Activated naive CD8-positive, alpha-beta T cell treated with anti-CD3 and anti-CD28 coated beads, Interleukin-2, amount 10 ng/mL, durations not matched to agents 7 days and 5 days (primary cell): Measurements from ENCODE around the gene ACKR2. TPM values are rescaled to one million over a fixed set of nuclear protein-coding genes. Genes with fewer than 3 reads are reported as not detected.

Experiments used
- ATAC-seq: fragments of 150-1000 bp; cut with Tn5 transposase; one replicate; pipeline ENCODE4 v1.10.0; 2021; ENCODE audit warnings: low read depth, moderate library complexity
- POLR2A ChIA-PET: fragments of 350-600 bp; sonication (Branson Sonifier 250); formaldehyde crosslinking; loops from one replicate; lab custom pipeline; 2021; ENCODE audit warnings: antibody characterized with exemption; lab: Charles Lee
- DNase-seq: peaks from one replicate; pipeline ENCODE4 v3.0.0; 2021
- H3K27ac Mint-ChIP-seq: one replicate; pipeline ENCODE4 v1.8.0; 2022; ENCODE audit warnings: mild to moderate bottlenecking, mixed read lengths
- H3K27me3 Mint-ChIP-seq: one replicate; pipeline ENCODE4 v1.8.0; 2022; ENCODE audit warnings: mild to moderate bottlenecking, moderate library complexity, mixed read lengths
- H3K36me3 Mint-ChIP-seq: one replicate; pipeline ENCODE4 v1.8.0; 2021; ENCODE audit warnings: mild to moderate bottlenecking, mixed read lengths
- H3K4me1 Mint-ChIP-seq: one replicate; pipeline ENCODE4 v1.8.0; 2021; ENCODE audit warnings: mixed read lengths
- H3K4me3 Mint-ChIP-seq: one replicate; pipeline ENCODE4 v1.8.0; 2022; ENCODE audit warnings: mild to moderate bottlenecking, moderate library complexity, mixed read lengths
- H3K9me3 Mint-ChIP-seq: one replicate; pipeline ENCODE4 v1.8.0; 2021; ENCODE audit warnings: mixed read lengths
- total RNA-seq, 2 experiments: library from RNA; stranded (reverse); gene quantifications; one replicate each; pipeline ENCODE4 v1.2.3, GENCODE V29; 2021

The ACKR2 gene
- total RNA-seq, 2 experiments from 2014 or later, result 3.7 to 3.9 TPM

- DNase-seq (no peak), ATAC-seq (no peak)
- no peaks in the 10 kb centered on the region for H3K36me3 Mint-ChIP-seq
- H3K9me3 Mint-ChIP-seq, result no peaks in the 10 kb centered on the region
- H3K4me1 Mint-ChIP-seq, result peaks cover 14% of the 10 kb centered on the region
- no peak overlapping the region for H3K27ac Mint-ChIP-seq
- POLR2A ChIA-PET, result no interaction called here
- no peak overlapping the region for H3K4me3 Mint-ChIP-seq
- peaks cover 26% of the 10 kb centered on the region for H3K27me3 Mint-ChIP-seq
Measured at GRCh38 chr3:42827023-42827422, 17.8 kb downstream of the ACKR2 start.

- DNase-seq (no peak), ATAC-seq (no peak)
- no peak overlapping the region for H3K27ac Mint-ChIP-seq
- peaks cover 26% of the 10 kb centered on the region for H3K27me3 Mint-ChIP-seq
- H3K4me3 Mint-ChIP-seq, result no peak overlapping the region
- POLR2A ChIA-PET, result interaction anchor here (0.6 kb wide), 1 partner anchor 54 kb away, joined by 3 read pairs; no protein-coding TSS in a partner anchor
- no peaks in the 10 kb centered on the region for H3K9me3 Mint-ChIP-seq
- H3K36me3 Mint-ChIP-seq, result no peaks in the 10 kb centered on the region
- H3K4me1 Mint-ChIP-seq, result peaks cover 14% of the 10 kb centered on the region
Measured at GRCh38 chr3:42827654-42828053, 18.4 kb downstream of the ACKR2 start.

GRCh38 chr3:42829083-42829627 is 19.9 kb downstream of the ACKR2 start:
- no peak overlapping the region for H3K4me3 Mint-ChIP-seq
- H3K4me1 Mint-ChIP-seq, result peaks cover 6% of the 10 kb centered on the region
- peaks cover 26% of the 10 kb centered on the region for H3K27me3 Mint-ChIP-seq
- no peaks in the 10 kb centered on the region for H3K9me3 Mint-ChIP-seq
- H3K36me3 Mint-ChIP-seq, result no peaks in the 10 kb centered on the region
- ATAC-seq, result no peak
- no peak overlapping the region for H3K27ac Mint-ChIP-seq
- no peak for DNase-seq
- POLR2A ChIA-PET, result no interaction called here

GRCh38 chr3:42829628-42830436 is 20.6 kb downstream of the ACKR2 start:
- ATAC-seq, result no peak
- no peaks in the 10 kb centered on the region for H3K36me3 Mint-ChIP-seq
- H3K27me3 Mint-ChIP-seq, result peaks cover 26% of the 10 kb centered on the region
- no peak overlapping the region for H3K4me3 Mint-ChIP-seq
- POLR2A ChIA-PET, result no interaction called here
- peaks cover 6% of the 10 kb centered on the region for H3K4me1 Mint-ChIP-seq
- H3K9me3 Mint-ChIP-seq, result no peaks in the 10 kb centered on the region
- no peak for DNase-seq
- H3K27ac Mint-ChIP-seq, result no peak overlapping the region

- Mint-ChIP-seq H3K4me1 (peaks cover 6% of the 10 kb centered on the region), H3K9me3 (no peaks in the 10 kb centered on the region), H3K27me3 (peaks cover 21% of the 10 kb centered on the region), H3K36me3 (no peaks in the 10 kb centered on the region), H3K27ac (no peak overlapping the region), H3K4me3 (no peak overlapping the region)
- ATAC-seq (no peak), DNase-seq (no peak)
- POLR2A ChIA-PET, result interaction anchor here (1.1 kb wide), 2 partner anchors 26 to 50 kb away, joined by 3 to 5 read pairs; partner anchors contain the start of gene HIGD1A
Measured at GRCh38 chr3:42830437-42831320, 21.4 kb downstream of the ACKR2 start.

GRCh38 chr3:42831321-42831713 is 22.1 kb downstream of the ACKR2 start:
- no peaks in the 10 kb centered on the region for H3K36me3 Mint-ChIP-seq
- H3K27me3 Mint-ChIP-seq, result peaks cover 15% of the 10 kb centered on the region
- H3K27ac Mint-ChIP-seq, result no peak overlapping the region
- peaks cover 6% of the 10 kb centered on the region for H3K4me1 Mint-ChIP-seq
- POLR2A ChIA-PET, result interaction anchor here (1.1 kb wide), 2 partner anchors 27 to 50 kb away, joined by 3 to 5 read pairs; partner anchors contain the start of gene HIGD1A
- DNase-seq (peak; percentile 77), ATAC-seq (peak; percentile 78)
- H3K9me3 Mint-ChIP-seq, result no peaks in the 10 kb centered on the region
- H3K4me3 Mint-ChIP-seq, result no peak overlapping the region

GRCh38 chr3:42836150-42837123 is 27.2 kb downstream of the ACKR2 start:
- POLR2A ChIA-PET, result no interaction called here
- Mint-ChIP-seq H3K27ac (no peak overlapping the region), H3K36me3 (no peaks in the 10 kb centered on the region), H3K4me1 (peaks cover 7% of the 10 kb centered on the region), H3K27me3 (peaks cover 3% of the 10 kb centered on the region), H3K4me3 (no peak overlapping the region), H3K9me3 (no peaks in the 10 kb centered on the region)
- ATAC-seq (no peak), DNase-seq (no peak)

GRCh38 chr3:42838571-42838970 is 29.3 kb downstream of the ACKR2 start:
- H3K27me3 Mint-ChIP-seq, result peaks cover 3% of the 10 kb centered on the region
- no peaks in the 10 kb centered on the region for H3K36me3 Mint-ChIP-seq
- no peak overlapping the region for H3K27ac Mint-ChIP-seq
- no peaks in the 10 kb centered on the region for H3K9me3 Mint-ChIP-seq
- H3K4me1 Mint-ChIP-seq, result peaks cover 4% of the 10 kb centered on the region
- ATAC-seq (no peak), DNase-seq (no peak)
- H3K4me3 Mint-ChIP-seq, result no peak overlapping the region
- POLR2A ChIA-PET, result no interaction called here

GRCh38 chr3:42839616-42840015 is 30.4 kb downstream of the ACKR2 start:
- H3K36me3 Mint-ChIP-seq, result no peaks in the 10 kb centered on the region
- H3K9me3 Mint-ChIP-seq, result no peaks in the 10 kb centered on the region
- no peak for DNase-seq
- ATAC-seq, result peak; percentile 94
- POLR2A ChIA-PET, result no interaction called here
- H3K4me3 Mint-ChIP-seq, result no peak overlapping the region
- H3K4me1 Mint-ChIP-seq, result peaks cover 7% of the 10 kb centered on the region
- no peak overlapping the region for H3K27ac Mint-ChIP-seq
- peaks cover 3% of the 10 kb centered on the region for H3K27me3 Mint-ChIP-seq

GRCh38 chr3:42841332-42841731 is 32.1 kb downstream of the ACKR2 start:
- no peaks in the 10 kb centered on the region for H3K36me3 Mint-ChIP-seq
- DNase-seq, result no peak

GRCh38 chr3:42843713-42844411 is 34.6 kb downstream of the ACKR2 start:
- Mint-ChIP-seq H3K36me3 (peaks cover 5% of the 10 kb centered on the region), H3K27ac (no peak overlapping the region), H3K9me3 (no peaks in the 10 kb centered on the region), H3K27me3 (no peaks in the 10 kb centered on the region), H3K4me1 (peaks cover 24% of the 10 kb centered on the region), H3K4me3 (no peak overlapping the region)
- no peak for ATAC-seq
- POLR2A ChIA-PET, result no interaction called here
- DNase-seq, result no peak

More at GRCh38 chr3:42841332-42841731, 32.1 kb downstream of the ACKR2 start:
- H3K9me3 Mint-ChIP-seq, result no peaks in the 10 kb centered on the region
- ATAC-seq, result no peak
- H3K27ac Mint-ChIP-seq, result no peak overlapping the region
- peaks cover 7% of the 10 kb centered on the region for H3K4me1 Mint-ChIP-seq
- POLR2A ChIA-PET, result no interaction called here
- no peak overlapping the region for H3K4me3 Mint-ChIP-seq
- H3K27me3 Mint-ChIP-seq, result peaks cover 3% of the 10 kb centered on the region

- H3K4me3 Mint-ChIP-seq, result no peak overlapping the region
Measured at GRCh38 chr3:42844412-42844713, 35.1 kb downstream of the ACKR2 start.

More at GRCh38 chr3:42844412-42844713, 35.1 kb downstream of the ACKR2 start:
- DNase-seq (no peak), ATAC-seq (no peak)
- Mint-ChIP-seq H3K27ac (no peak overlapping the region), H3K36me3 (peaks cover 5% of the 10 kb centered on the region), H3K27me3 (no peaks in the 10 kb centered on the region), H3K4me1 (peaks cover 27% of the 10 kb centered on the region), H3K9me3 (no peaks in the 10 kb centered on the region)
- POLR2A ChIA-PET, result no interaction called here
